ENCODE data around the gene MEIS2. TPM values are rescaled to one million over a fixed set of nuclear protein-coding genes. Genes with fewer than 3 reads are reported as not detected.

MEIS2 gene
- total RNA-seq, 1 experiment from 2014 or later = 29.3 TPM

DNA sequence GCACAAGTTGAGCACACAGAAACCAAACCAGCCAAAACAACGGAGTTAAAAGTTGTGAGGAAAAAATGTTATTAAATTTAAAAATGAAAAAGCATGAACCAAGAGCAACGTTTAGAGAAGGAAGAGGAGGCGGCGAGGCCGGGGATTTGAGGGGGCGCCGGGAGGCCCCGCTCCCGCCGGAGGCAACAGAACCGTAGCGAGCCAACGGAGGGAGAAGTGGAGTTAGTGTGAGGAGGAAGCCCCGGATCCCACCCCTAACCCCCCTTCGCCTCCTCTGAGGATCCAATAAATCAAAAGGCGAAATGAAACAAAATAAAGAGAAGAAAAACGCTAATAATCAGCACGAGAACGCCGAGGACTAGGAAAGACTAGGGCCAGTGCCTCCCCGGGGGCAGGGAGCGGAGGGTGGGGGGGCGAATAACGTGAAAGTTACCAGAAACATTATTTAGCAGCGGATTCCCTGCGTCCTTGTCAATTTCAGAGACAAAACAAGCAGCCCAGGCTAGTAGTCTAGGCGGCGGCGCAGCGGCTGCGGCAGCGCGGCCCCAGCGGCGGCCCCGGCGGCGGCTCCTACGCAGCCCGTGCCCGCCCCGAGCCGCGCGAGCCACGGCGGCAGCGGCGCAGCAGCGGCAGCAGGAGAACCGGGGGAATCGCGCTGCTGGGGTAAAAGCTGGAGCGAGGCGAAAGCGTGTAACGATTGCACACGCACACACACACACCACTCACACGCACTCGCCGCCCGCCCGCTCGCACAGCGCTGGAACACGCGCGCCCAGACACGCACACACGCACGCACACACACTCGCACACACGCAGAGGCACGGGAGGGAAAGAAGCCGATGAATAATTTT lies 1.7 kb downstream of the MEIS2 start:
- peak; percentile 54 for DNase-seq (ENCODE audit: low read depth)

DNA sequence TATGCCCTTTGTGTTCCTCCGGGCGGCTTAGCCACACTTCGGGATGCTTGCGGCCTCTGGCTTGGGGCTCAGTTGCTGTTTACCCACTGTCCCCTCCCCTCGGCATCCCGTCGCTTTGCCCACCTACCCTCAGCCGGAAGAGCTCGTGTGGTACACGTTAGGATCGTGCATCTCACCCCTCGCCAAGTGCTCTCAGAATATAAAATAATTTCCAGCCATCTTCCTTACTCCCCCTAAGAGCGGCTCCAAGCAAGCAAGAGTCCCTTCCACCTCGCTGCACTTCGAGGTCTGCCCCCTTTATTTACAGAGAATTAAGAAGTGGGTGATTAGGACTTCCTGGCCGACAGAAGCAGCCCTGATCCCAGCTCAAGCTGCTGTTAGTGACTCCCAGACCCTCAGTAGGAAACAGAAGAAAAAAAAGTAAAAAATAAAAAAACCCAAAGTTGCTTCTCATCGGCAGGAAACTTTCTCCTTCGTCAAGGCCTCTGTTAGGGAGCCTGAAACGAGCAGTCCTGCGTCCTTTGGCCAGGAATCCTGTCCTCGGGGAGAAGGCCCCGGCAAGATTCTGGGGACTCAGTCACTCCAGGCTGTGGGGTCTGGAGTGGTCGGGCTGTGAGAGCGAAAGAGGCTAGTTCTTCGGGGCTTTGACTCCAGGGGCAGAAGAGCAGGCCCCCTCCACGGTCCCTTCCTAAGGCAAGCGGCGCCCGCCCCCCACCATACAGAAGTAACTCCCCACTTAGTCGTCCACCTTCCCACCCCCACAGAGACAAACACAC lies 3.0 kb downstream of the MEIS2 start:
- peak; percentile 19 for DNase-seq (ENCODE audit: low read depth)

DNA sequence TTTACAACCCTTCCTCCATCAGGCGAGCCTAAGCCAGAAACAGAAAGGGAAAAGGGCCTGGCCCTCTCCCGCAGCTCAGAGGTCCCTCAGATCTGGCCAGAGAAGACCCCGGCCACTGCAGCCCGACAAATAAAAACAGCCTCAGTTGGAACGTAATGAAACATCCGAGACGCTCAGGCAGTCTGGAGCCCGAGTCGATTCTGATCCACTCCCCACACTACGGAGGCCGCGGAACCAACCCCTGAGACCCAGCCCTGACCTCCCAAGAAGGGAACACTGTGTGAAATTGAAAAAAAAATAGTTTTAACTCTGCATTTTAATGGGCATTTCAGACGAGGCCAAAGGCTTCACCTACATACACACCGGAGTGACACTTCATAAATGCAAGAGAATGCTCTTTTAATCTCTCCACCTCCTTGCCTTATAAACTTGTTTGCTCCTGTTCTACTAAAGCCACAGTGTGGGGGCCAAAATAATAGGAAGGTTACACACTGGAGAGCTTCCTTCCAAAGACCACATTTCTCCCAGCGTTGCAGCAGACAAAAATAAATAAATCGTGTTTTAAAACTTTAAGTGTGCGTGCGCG lies 3.7 kb downstream of the MEIS2 start:
- no peak for DNase-seq (ENCODE audit: low read depth)

DNA sequence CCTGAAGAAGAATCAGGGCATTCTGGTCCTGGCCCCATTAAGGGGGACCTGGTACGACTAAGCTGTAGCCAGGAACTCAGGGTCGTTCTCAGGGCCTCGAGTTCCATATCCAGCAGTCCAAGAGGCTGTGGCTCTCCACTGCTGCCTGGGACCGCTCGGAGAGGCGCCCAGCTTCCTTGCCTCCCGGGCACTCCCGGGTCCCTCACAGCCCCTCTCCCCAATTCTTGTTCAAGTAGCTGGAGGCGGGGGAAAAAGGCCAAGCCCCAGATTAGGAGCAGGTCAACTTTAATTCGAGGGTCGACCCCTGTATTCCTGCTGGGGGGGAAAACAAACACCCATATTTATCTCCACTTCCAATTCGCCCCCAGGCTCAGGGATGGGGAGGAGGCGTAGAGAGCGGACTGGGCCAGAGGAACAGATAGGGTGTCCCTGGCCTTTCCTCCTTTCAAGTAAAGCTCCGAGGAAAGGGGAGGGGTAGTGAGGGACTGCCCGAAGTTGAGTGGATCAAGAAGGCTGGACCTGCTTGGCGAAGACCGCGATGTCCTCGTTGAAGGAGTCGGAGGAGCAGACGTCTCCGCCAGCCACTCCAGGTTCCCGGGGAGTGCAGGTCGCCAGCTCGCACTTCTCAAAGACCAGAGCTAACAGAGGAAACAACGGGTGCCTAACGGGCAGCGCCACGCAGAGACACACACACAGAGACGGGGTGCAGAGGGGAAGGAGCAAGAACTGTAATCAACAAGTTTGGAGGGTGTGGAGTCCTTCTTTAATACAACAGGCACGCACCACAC lies 4.4 kb downstream of the MEIS2 start:
- DNase-seq (ENCODE audit: low read depth) = no peak

DNA sequence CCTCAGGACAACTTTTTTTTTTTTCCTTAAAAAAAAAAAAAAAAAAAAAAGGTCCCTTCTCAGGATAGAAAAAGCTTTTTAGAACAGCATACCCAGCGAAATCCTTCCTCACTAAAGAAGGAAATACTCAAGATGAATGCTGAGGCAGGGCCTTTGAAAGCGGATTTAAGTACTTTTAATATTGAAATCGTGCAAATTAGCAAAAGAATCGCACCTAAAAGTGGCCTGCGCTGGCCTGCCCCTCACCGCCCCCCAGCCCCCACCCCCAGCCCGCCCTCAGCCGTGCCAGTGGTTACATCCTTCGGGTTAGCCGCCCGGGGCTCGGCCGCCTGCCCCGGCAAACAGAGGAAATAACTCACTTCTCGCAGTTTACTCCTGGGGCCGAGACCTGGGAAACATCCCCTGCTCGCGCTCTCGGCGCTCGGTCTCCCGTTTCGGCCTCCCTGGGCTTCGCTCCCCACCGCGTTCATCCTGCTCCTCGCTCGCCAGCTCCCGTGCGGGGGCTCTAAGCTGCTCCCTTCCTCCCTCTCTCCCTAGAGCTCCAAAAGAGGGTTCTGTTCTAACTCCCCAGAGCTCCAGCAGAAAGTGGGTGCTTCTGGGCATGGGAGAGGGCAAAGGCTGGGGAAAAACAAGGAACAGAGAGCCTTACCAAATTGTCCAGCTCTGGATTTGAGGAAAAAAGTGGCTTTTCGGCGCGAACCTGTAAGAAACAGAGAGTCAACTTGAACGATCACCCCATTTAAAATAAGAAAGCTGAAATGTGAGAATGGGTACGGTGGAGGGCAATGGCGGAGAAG lies 5.2 kb downstream of the MEIS2 start:
- no peak for DNase-seq (ENCODE audit: low read depth)

DNA sequence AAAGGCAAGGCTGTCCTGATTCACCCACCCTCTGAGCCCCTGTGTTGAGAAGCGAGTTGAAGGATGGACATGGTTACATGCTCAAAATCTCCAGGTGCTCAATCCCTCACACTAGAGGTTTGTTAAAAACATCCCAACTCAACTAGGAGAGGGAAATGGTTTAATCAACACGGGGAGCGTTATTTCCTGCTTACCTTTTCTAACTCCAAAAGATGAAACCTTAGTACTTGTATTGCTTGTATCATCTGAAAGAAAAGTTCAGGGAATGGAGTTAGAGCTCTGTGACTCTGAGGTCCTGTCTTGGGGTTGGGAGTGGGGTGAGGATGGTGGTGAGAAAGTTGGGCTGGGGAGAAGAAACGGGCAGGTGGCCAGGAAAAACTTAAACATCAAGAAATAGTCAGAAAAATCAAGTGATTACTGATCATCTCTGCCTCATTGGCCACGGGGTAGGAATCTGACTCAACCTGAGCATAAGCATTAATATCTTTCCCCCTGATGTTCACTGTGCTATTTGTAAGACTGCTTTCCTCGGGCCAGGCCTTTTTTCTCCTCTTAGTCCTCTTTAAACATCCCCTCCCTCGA lies 5.9 kb downstream of the MEIS2 start:
- DNase-seq (ENCODE audit: low read depth) = no peak

DNA sequence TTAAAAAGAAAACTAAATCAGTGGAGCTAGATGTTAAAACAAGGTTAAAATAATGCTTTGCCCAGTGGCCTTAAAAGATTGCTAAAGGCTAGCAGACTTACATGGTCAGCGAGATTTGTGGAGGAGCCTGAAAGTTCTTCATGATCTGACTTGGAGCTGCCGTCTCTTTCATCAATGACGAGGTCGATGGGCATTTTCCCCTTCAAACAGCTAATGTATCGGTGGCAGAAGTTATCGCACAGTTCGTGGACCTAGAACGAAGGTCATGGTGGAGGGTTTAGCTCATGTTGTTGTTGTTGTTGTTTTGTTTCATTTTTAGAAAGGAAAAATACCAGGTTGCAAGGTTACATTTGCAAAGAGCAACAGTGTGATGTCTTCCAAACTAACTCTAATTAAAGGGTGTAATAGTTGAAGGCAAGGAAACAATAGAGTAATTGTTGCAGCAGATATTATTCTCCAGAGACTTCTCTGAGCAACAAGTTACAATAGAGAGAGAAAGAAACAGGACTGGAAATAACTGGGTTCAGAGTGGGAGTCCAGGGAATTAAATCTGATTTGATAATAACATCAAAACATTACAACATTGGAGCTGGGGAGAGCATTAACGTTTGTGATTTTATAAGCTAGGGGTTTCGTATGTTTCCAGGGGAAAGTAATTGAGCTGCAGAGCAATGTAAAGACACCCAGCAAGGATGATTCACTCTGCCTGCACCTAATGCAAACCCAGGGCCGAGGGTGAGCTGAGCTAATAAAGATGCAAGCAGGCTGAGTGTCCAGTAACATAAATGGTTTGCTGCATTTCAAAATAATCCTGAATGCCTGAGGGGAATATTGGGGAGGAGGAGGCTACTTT lies 6.6 kb downstream of the MEIS2 start:
- no peak for DNase-seq (ENCODE audit: low read depth)

DNA sequence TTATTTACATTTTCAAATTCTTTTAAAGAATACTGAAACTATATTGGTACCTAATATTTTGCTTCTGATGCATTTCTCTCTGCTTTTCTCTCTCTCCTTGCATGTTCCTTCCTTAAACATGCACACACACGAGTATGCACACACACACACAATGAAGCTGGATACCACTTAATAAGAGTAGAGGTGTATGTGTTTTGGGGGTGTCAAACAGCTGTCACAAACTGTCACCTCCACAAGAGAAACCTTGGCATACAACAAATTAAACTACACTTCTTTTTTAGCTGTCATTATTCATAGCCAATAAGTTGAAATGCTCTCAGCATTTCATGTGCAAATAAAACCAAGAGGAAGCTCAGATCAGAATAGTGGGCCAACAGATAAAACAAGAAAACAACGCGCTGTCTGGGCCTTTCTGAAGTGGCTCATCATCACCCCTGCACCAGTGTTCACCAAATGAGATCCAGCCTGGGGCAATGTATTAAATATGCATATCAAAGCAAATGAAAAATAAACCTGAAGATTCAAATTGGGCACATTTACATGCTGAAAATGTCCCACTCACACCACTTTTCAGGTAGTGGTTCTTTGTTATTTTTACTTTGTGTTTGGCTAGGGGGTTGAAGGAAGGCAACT lies 9.7 kb downstream of the MEIS2 start:
- no peak for DNase-seq (ENCODE audit: low read depth)

DNA sequence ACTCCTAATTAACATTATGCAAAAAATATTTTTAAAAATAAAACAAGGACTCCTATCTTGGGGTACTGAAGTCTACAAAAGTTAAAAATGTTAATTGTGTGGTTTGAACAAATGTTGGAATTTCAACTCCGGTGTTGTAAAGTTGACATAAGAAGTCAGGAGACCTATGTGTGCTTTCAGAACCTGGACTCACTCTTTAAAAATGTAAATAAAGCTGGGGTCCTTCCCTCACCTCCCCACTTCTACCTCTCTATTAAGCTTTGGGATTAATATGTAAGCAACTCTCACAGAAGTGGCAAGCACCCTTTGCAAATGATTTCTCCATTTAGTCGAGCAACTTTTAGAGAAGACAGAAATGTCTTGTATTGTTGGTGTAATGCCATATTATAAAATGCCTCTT lies 11.9 kb downstream of the MEIS2 start:
- DNase-seq (ENCODE audit: low read depth) = no peak

DNA sequence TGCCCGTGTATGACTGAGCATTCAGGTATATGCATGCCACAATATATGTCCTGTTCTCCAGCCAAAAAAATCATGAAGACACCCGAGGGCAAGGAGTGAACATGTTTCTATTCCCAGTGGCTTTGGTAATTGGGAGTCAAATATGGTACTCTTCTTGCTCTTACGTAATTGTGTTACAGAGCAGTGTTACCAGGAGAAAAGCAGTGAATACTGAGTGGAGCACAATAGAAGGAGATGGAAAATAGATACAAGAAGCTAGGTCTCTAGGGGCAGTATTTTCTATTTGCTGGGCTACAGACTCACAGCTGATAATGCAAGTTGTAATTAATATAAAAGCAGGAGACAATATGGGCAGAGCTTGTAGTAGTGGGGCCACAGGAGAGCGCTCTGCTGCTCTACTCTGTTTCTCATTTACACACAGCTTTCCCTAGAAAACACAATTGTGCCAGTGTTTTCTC lies 13.2 kb downstream of the MEIS2 start:
- no peak for DNase-seq (ENCODE audit: low read depth)

DNA sequence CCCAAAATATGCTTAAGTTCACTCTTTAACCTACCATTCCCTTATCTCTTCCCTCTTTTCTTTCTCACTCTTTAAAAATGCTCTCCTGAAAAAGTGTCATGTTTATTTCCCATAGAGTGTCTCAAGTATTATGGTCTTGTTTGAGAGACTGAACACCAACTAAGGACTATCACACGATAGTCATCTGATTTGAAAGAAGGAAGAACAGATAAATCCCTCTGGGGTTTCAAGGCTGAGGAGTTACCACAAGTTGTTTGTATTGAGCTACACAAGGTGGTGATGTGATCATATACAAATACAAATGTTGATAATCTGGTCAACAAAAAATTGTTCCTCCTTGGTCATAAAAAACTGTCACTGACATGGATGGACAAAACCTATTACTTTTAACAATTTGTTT lies 13.8 kb downstream of the MEIS2 start:
- DNase-seq (ENCODE audit: low read depth) = no peak

DNA sequence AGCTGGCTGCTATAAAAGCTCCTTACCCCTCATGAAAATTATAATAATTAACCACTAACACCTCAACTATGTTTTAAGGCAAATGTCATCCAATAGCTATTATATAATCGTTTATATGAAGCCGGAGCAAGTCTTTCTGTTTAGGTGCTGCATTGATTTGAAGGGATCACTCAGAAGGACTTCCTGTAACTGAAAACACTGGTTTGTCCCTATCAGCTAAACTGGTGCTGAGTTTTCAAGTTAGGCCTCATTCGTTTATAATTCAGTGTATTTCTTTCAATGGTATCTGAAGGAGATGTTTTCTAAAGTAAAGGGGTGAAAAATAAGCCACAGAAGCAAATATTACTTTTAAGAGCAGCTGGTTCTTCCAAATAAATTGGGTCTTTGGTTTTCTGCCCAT lies 14.2 kb downstream of the MEIS2 start:
- no peak for DNase-seq (ENCODE audit: low read depth)

DNA sequence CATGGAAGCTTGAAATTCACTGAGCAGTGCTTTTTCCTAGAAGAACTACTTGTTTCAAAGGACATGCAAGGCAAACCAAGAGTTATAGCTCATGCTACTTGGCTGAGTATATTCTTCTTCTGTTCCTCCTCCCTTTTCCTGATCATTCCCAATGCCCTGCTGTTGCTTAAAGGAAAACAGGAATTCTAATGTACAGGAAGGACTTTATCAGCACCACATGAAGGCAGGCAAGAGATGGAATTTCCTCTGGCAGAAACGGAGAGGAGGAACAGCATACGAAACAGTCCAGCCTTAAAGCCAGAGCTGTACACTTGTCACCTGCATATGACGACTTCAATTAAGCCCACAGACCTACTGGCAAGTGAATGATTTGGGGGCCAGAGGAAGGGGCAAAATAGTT lies 15.7 kb downstream of the MEIS2 start:
- no peak for DNase-seq (ENCODE audit: low read depth)

DNA sequence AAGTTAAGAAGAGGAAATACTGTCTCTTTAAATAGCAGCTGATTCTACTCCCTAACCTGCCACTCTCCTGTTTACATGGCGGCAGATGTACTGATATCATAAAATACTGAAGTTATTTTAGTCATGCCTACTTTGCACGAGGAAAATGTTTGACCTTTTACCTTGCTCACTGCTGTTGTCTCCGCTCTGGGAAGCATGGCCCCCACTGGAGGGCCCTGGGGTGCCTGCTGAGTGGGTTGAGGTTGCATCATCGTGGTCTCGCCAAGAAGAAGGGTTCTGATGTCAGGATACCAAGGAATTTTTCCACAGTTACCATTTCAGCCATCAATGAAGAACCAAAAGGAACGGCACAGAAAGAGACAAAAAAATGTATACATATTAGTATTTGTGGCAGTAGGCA lies 16.7 kb downstream of the MEIS2 start:
- no peak for DNase-seq (ENCODE audit: low read depth)

DNA sequence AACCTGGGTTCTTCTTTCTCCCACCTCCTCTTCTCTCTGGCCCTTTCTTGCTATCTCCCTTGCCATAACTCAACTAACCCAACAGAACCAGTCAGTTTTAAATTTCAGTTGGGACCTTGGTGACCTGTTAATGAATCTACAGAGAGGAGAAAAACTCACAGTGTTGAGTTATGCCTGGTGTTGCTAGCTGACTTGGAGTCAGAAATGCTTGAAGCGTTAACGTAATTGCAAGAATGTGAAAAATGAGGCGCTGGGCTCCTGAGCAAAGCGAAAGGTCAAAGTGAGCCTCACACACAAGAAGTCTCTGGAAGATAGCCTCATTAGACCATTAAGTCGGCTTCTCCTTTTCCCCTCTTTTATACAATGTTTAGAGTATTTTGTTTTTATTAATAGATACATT lies 18.4 kb downstream of the MEIS2 start:
- no peak for DNase-seq (ENCODE audit: low read depth)

DNA sequence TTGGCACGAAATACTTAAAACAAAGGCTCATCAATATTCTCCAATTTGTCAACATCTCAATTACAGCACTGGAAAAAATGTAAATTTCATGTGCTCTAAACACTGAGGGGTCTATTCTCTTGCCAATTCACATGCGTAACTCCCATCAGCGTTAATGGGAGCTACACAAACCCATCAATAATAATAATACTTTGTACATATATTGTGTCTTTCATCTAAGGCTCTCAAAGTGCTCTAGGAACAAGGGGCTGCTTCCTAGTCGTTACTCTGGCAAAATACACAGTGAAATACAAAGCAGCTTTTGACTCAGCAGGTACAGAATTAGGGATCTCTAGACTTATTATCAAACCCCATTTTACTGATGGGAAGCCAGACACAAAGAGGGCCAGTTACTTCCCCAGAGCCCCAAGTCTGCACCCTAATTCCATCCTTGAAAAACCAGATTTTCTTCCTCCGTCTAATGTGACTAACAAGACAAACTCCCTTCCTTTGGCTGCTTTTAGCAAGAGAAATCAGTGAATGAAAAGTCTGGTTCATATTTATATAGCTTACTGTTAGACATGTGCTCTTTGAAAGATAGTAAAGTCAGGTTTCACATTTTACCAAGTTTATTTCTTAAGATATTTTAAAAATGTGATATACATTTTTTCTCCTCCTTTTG lies 20.0 kb downstream of the MEIS2 start:
- DNase-seq (ENCODE audit: low read depth) = no peak

DNA sequence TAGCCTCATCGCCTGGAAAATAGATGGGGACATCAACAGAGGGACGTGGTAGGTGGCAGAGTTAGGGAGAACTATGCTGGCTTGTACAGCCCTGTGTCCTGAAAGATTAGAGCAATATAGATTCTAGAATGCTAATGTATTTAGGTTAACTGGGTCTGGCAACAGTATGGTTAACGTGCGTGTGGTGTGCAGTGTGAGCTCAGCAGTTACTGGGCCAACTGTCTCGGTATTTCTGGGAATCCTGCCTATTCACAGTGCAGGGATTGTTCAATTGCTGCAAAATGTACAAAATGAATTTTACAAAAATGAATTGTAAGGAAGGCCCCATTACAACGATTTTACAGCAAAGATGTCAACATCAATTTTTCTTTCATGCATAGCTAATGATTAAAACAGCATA lies 20.6 kb downstream of the MEIS2 start:
- no peak for DNase-seq (ENCODE audit: low read depth)

DNA sequence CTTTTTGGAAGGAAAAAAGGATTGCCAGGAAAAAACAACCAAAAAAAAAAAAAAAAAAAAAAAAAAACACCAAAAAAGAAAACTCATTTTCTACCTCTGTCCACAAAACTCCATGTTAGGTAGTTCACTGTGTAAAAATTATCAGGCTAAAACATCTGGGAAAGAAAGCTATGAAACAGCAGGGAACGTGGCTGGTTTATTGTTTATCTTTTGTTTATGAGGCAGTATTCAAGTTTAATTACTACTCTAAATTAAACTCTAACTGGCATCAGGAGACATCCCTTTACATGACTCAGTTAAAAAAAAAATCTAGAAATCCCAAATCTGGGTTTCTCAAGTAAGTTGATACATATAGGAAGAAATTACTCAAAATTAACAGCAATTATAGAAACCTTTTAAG lies 21.8 kb downstream of the MEIS2 start:
- no peak for DNase-seq (ENCODE audit: low read depth)
